Measurements from ENCODE around the gene SENP7.

DNA sequence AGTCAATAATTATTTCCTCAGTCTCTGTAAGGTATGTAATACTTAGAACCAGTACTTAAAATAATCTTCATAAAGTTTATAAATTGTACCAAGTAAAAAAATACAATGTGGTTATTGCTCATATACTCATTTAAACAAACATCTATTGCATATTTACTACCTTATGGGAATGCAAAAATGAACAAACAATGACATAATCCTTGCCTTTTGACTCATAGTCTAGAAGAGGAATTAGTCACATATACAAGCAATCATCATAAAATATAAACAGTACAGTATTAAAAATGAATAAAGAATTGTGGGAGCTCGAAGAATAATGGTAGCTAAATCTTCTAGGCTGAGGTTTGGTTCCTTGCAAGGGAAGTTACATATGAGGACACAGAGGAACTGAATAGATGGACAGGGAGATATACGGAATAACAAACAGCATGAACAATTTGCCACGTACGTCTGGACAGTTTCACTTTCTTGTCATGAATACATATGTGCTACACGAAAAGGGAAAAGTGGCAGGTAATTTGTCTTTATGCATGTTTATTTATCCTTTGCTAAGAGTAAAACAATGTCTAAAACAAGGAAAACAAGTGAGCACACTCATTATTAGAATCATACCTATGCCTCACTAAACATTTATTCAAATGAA is 209.8 kb downstream of the SENP7 start:
- TF ChIP-seq POLR2A (IDR thresholded peaks at IDR 0.05; ENCODE audit: low read length) (no peak), GATA1 (IDR thresholded peaks at IDR 0.05; ENCODE audit: low read depth, low read length) (no peak)
